Activated T-cell treated with anti-CD3 and anti-CD28 coated beads, Interleukin-2, amount 50 U/mL, for 4 hours (primary cell): ENCODE measurements around the gene RTN4. TPM values are rescaled to one million over a fixed set of nuclear protein-coding genes. Genes with fewer than 3 reads are reported as not detected.
A peak's percentile ranks its signal among the peaks of the same experiment; 100 is the strongest.

ENCODE experiments used
- ATAC-seq, 2 donors: fragments of 200-7000 bp; cut with Tn5 transposase; one replicate each; pipeline ENCODE4 v1.10.0; 2021
- DNase-seq: peaks from one replicate; pipeline ENCODE4 v3.0.0-alpha.2; 2020
- H3K27me3 Mint-ChIP-seq: one replicate; pipeline ENCODE4 v1.8.0; 2021; ENCODE audit warnings: low read depth, mixed read lengths
- H3K36me3 Mint-ChIP-seq: one replicate; pipeline ENCODE4 v1.8.0; 2022; ENCODE audit warnings: mixed read lengths; ENCODE audit not compliant: insufficient read depth
- H3K4me1 Mint-ChIP-seq: one replicate; pipeline ENCODE4 v1.8.0; 2021; ENCODE audit warnings: low read depth, mixed read lengths
- H3K4me3 Mint-ChIP-seq: one replicate; pipeline ENCODE4 v1.8.0; 2021; ENCODE audit warnings: mild to moderate bottlenecking, moderate library complexity, mixed read lengths
- H3K9me3 Mint-ChIP-seq: one replicate; pipeline ENCODE4 v1.8.0; 2021; ENCODE audit warnings: mixed read lengths
- total RNA-seq, 3 donors: library from RNA; stranded (reverse); gene quantifications; one replicate each; pipeline ENCODE4 v1.2.1, GENCODE V29; 2021

The RTN4 gene
- total RNA-seq, 3 donors from 2014 or later = 71.4 to 75.9 (median 73.6) TPM

GRCh38 chr2:55014962-55015939 lies 35.0 kb downstream of the RTN4 start:
- Mint-ChIP-seq H3K27me3 (no peaks in the 10 kb centered on the region), H3K4me3 (no peak overlapping the region), H3K9me3 (peaks cover 10% of the 10 kb centered on the region), H3K4me1 (peaks cover 47% of the 10 kb centered on the region), H3K36me3 (peaks cover 14% of the 10 kb centered on the region)
- DNase-seq (peak; percentile 21), ATAC-seq (peak; percentile 51 to 55)

GRCh38 chr2:55013936-55014335 lies 36.3 kb downstream of the RTN4 start:
- peaks cover 2% of the 10 kb centered on the region for H3K36me3 Mint-ChIP-seq
- no peaks in the 10 kb centered on the region for H3K27me3 Mint-ChIP-seq
- H3K9me3 Mint-ChIP-seq = no peaks in the 10 kb centered on the region
- H3K4me3 Mint-ChIP-seq = no peak overlapping the region
- H3K4me1 Mint-ChIP-seq = peaks cover 49% of the 10 kb centered on the region
- no peak for ATAC-seq
- DNase-seq = no peak

DNA sequence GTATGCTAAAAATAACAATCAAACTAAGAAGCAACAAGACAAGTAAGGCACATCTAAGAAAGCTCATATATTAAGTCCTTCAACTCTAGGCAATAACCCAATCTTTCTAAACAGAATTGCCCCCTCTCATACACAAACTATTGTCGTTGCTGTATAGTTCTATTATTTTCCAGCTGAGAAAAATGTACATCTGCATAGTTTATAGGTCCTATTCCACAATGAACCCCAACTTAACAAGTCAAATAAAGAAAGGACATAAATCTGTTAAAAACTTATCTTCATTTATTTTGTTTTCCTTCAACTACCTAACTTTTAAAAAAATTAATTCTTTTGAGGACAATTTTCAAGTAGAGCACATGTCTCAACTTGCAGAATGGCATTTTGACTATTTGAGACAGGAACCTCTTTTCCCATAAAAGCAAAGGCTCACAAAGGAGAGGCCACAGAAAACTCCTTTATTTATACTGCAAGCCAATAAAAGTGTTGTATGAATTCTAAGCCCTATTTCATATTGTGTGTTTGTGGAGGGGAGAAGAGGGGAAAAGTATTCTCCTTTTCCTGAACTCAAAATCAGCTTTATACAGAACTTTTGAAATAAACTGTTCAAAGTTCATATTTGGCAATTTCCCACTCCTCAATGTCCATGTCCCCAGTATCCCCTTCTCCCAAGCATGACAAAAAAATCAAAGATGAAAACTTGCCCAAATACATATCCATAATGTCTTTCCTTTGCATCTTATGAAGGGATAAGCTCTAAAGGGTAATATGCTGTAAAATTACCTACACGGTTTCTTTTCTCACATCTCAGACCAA lies 37.4 kb downstream of the RTN4 start:
- DNase-seq (no peak), ATAC-seq (no peak)
- H3K4me3 Mint-ChIP-seq = no peak overlapping the region
- H3K9me3 Mint-ChIP-seq = no peaks in the 10 kb centered on the region
- peaks cover 53% of the 10 kb centered on the region for H3K4me1 Mint-ChIP-seq
- peaks cover 2% of the 10 kb centered on the region for H3K36me3 Mint-ChIP-seq
- H3K27me3 Mint-ChIP-seq = no peaks in the 10 kb centered on the region

- DNase-seq = no peak
- H3K36me3 Mint-ChIP-seq = peaks cover 2% of the 10 kb centered on the region
- ATAC-seq = no peak
- no peaks in the 10 kb centered on the region for H3K27me3 Mint-ChIP-seq
- H3K4me1 Mint-ChIP-seq = peaks cover 57% of the 10 kb centered on the region
- no peak overlapping the region for H3K4me3 Mint-ChIP-seq
- H3K9me3 Mint-ChIP-seq = no peaks in the 10 kb centered on the region
Measured at GRCh38 chr2:55011831-55012671, 38.2 kb downstream of the RTN4 start.

GRCh38 chr2:55010915-55011314 lies 39.3 kb downstream of the RTN4 start:
- no peak for DNase-seq
- Mint-ChIP-seq H3K9me3 (no peaks in the 10 kb centered on the region), H3K36me3 (peaks cover 2% of the 10 kb centered on the region), H3K27me3 (no peaks in the 10 kb centered on the region), H3K4me3 (no peak overlapping the region), H3K4me1 (peaks cover 68% of the 10 kb centered on the region)
- ATAC-seq = no peak

- peak; percentile 86 to 90 for ATAC-seq
Measured at GRCh38 chr2:55010149-55010591, 40.1 kb downstream of the RTN4 start.

GRCh38 chr2:55009277-55010060 lies 40.8 kb downstream of the RTN4 start:
- Mint-ChIP-seq H3K4me1 (peaks cover 72% of the 10 kb centered on the region), H3K4me3 (peak overlapping the region; percentile 88), H3K27me3 (no peaks in the 10 kb centered on the region), H3K36me3 (peaks cover 2% of the 10 kb centered on the region), H3K9me3 (no peaks in the 10 kb centered on the region)
- no peak for DNase-seq
- peak; percentile 20 to 37 for ATAC-seq

More at GRCh38 chr2:55010149-55010591, 40.1 kb downstream of the RTN4 start:
- H3K4me3 Mint-ChIP-seq = peak overlapping the region; percentile 88
- H3K9me3 Mint-ChIP-seq = no peaks in the 10 kb centered on the region
- H3K4me1 Mint-ChIP-seq = peaks cover 70% of the 10 kb centered on the region
- no peak for DNase-seq
- H3K27me3 Mint-ChIP-seq = no peaks in the 10 kb centered on the region
- H3K36me3 Mint-ChIP-seq = peaks cover 2% of the 10 kb centered on the region

DNA sequence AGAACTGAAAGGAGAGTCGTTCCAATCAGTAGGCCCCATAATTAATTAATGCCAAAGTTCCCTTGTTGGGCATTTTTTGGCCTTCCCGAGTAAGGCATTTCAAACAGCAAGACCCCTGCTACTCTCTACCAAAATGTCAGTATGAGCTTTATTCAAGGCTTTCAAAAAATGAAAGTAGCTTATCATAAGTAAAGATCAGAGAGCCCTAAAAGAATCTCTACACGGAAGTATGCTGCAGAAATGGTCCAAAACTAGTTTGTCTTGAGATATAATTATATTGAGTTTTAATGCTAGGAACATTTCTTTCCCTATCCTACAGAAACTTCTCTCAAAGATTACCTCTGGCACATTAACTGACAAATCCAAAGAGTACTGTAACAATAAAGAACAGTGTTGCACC lies 43.9 kb downstream of the RTN4 start:
- Mint-ChIP-seq H3K27me3 (no peaks in the 10 kb centered on the region), H3K4me1 (peaks cover 64% of the 10 kb centered on the region), H3K36me3 (peaks cover 2% of the 10 kb centered on the region), H3K9me3 (no peaks in the 10 kb centered on the region), H3K4me3 (peak overlapping the region; percentile 24)
- no peak for DNase-seq
- ATAC-seq = no peak

DNA sequence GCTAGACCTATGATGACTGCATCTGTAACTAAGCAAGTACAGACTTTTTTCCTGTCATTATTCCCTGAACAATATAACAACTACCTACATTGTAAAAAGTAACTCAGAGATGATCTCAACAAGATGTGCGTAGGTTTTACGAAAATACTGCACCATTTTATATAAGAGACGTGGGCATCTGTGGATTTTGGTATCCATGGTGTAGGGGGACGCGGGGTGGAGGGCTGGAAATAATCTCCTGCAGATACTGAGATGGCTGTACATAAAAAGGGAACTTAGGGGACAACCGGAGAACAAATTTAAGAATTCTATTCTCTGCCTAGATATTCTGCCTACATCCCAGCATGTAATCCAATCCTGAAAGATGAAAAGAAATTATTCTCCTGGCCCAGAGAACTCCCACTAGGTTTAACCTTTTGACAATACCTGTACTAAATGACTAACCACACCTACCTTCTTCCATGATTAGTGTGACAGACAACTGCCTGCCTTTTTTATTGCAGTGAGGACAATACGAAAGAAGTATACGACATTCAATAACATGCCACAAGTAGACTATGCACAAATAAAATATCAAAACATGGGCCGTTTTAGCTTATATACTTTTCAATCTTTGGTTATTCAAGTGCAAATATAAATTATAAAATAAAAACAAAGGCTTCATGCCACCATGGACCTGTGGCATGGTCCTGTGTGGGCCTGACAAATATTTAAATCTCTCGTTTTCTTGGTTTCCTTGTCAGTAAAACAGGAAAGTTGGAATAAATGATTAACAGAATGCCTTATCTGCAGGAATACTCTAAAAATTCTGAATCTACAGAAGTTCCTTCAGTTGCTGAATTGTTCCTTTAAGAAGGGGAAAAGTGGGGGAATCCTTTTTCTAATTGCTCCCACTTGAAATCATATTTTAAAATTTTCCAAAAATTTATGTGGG lies 46.3 kb downstream of the RTN4 start:
- no peak for ATAC-seq
- Mint-ChIP-seq H3K36me3 (peaks cover 2% of the 10 kb centered on the region), H3K9me3 (no peaks in the 10 kb centered on the region), H3K4me3 (no peak overlapping the region), H3K4me1 (peaks cover 63% of the 10 kb centered on the region), H3K27me3 (no peaks in the 10 kb centered on the region)
- no peak for DNase-seq

DNA sequence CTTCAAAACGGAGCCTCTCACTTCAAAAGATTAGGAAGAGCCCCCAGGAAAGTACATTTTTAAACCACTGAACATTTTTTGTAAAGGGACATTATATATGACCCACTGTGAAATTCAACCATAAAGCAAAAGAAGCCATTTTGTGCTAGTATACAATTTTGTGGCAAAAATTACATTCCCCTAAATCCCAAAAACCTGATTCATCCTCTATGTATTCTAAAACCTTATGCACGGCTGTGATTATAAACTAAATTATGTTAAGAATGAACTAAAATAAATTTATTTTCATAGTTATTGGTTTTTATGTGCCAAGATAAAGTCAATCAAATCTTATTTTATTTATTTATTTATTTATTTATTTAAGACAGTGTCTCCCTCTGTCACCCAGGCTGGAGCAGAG lies 48.5 kb downstream of the RTN4 start:
- Mint-ChIP-seq H3K4me3 (no peak overlapping the region), H3K27me3 (no peaks in the 10 kb centered on the region), H3K9me3 (no peaks in the 10 kb centered on the region), H3K4me1 (peaks cover 63% of the 10 kb centered on the region), H3K36me3 (peaks cover 2% of the 10 kb centered on the region)
- DNase-seq = no peak
- no peak for ATAC-seq

DNA sequence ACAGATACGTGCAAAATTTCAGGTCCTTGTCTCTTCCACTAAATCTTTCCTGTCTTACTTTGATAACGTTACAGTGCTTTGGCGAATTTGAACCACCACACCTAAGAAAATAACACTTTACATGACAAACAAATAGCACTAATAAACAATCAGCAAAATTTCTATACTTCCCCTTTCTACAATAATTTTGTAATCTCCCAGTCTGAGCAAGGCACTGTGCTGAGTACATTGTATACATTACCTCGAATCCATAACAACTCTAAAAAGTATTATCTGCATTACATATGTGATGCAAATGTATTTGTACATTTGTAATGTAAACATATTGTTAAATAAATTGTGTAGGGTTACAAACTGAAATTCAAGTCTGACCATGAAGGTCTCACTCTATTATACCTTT lies 49.9 kb downstream of the RTN4 start:
- Mint-ChIP-seq H3K4me3 (no peak overlapping the region), H3K36me3 (peaks cover 2% of the 10 kb centered on the region), H3K9me3 (no peaks in the 10 kb centered on the region), H3K27me3 (no peaks in the 10 kb centered on the region), H3K4me1 (peaks cover 68% of the 10 kb centered on the region)
- ATAC-seq (no peak), DNase-seq (no peak)

DNA sequence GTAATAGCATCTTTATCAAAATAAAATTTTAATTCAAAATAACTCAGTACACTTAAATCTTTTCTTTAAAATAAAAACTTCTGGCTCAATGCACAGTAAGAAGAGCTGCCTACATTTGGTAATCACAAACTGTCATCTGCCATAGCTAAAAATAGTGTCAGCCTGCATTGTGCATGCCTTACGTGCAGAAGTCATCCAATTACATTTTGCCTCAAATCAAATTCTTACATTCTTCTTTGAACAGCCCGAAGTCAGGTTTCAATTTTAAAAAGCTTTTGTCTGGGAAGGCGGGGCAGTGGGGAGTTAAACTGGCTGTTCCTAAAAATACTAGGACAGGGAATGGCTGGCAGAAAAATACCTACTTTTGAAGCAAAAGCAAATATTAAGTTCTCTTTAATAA lies 51.1 kb downstream of the RTN4 start:
- Mint-ChIP-seq H3K4me1 (peaks cover 69% of the 10 kb centered on the region), H3K27me3 (no peaks in the 10 kb centered on the region), H3K36me3 (peaks cover 3% of the 10 kb centered on the region), H3K4me3 (no peak overlapping the region), H3K9me3 (no peaks in the 10 kb centered on the region)
- ATAC-seq = no peak
- DNase-seq = no peak
